Central memory CD8-positive, alpha-beta T cell (primary cell): ENCODE data around the gene TNFAIP8L3.
"Not testable (repeated sequence)": the region's sequence is repeated elsewhere in the genome, so short reads cannot be mapped to it uniquely, and the experiment has no call there.

Experiments used
- ATAC-seq: fragments of 150-1000 bp; cut with Tn5 transposase; replicated peaks from 2 replicates; pipeline ENCODE4 v1.10.0; 2022; ENCODE audit warnings: mild to moderate bottlenecking, moderate FRiP score, moderate number of reproducible peaks; ENCODE audit not compliant: poor library complexity, severe bottlenecking; ENCODE audit errors: extremely low read depth
- DNase-seq, 2 donors: peaks; one replicate each; pipeline ENCODE4 v3.0.0; 2021; ENCODE audit warnings: low spot score in 2 of 2
- H3K27ac Mint-ChIP-seq: one replicate; pipeline ENCODE4 v1.8.0; 2022; ENCODE audit warnings: low read depth, mild to moderate bottlenecking, moderate library complexity, mixed read lengths
- H3K27me3 Mint-ChIP-seq: one replicate; pipeline ENCODE4 v1.8.0; 2022; ENCODE audit warnings: mixed read lengths
- H3K36me3 Mint-ChIP-seq: one replicate; pipeline ENCODE4 v1.8.0; 2022; ENCODE audit warnings: mild to moderate bottlenecking, moderate library complexity, mixed read lengths; ENCODE audit not compliant: insufficient read depth
- H3K4me1 Mint-ChIP-seq: one replicate; pipeline ENCODE4 v1.8.0; 2022; ENCODE audit warnings: mixed read lengths
- H3K4me3 Mint-ChIP-seq: one replicate; pipeline ENCODE4 v1.8.0; 2022; ENCODE audit warnings: mild to moderate bottlenecking, moderate library complexity, mixed read lengths
- H3K9me3 Mint-ChIP-seq: one replicate; pipeline ENCODE4 v1.8.0; 2022; ENCODE audit warnings: mixed read lengths

TNFAIP8L3 gene

DNA sequence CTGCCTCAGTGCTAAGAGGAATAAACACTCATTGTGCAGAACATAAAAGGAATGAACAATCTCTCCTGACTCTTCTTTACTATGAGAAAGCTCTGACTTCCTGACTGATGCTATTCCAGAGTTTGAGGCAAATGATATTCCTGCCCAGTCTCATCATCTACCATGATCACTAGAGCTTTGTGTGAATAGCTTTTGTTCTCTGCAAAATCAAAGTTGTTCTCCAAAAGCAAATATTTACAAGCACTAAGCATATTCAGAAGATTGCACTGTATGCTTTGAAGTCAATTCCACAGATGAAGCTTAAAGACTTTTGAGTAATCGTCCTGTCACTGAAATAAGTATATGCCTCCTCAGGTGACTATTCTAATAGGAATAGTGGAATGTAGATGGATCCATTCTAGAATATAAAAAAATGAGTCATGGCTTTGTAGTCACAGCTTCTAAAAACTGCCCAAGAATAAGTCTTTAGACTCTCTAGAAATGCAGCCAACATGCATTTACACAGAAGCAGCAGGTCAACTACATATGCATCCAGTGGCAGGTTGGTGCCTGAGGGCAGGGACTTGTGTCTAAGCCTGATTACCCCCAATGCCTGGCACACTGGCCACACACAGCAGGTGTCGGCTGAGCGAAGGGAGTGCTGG is 34.6 kb downstream of the TNFAIP8L3 start:
- H3K4me3 Mint-ChIP-seq, result no peak overlapping the region
- ATAC-seq (no peak), DNase-seq (no peak)
- H3K27me3 Mint-ChIP-seq, result peaks cover 58% of the 10 kb centered on the region
- no peaks in the 10 kb centered on the region for H3K36me3 Mint-ChIP-seq
- no peak overlapping the region for H3K27ac Mint-ChIP-seq
- no peaks in the 10 kb centered on the region for H3K9me3 Mint-ChIP-seq
- H3K4me1 Mint-ChIP-seq, result no peaks in the 10 kb centered on the region

DNA sequence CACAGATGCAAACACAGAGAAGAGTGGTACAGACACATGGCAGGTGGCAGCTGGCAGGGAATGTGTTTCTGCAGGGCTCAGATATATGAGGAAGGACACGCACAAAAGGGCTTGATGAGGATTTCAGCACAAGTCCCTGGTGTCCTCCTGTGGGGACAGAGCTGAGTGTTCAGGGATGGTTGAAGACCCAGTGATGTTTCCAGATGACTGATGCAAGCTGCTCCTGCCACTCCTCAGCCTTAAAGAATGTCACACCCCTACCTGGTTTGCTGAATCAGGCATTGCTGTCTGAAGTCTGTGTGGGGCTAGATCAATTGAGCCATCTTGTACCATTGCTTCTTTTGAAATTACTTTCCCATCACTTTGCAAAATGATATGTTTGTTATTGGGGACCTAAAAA is 40.2 kb downstream of the TNFAIP8L3 start:
- ATAC-seq (no peak), DNase-seq (no peak)
- Mint-ChIP-seq H3K27me3 (peaks cover 39% of the 10 kb centered on the region), H3K4me1 (no peaks in the 10 kb centered on the region), H3K27ac (no peak overlapping the region), H3K36me3 (no peaks in the 10 kb centered on the region), H3K9me3 (no peaks in the 10 kb centered on the region), H3K4me3 (no peak overlapping the region)

DNA sequence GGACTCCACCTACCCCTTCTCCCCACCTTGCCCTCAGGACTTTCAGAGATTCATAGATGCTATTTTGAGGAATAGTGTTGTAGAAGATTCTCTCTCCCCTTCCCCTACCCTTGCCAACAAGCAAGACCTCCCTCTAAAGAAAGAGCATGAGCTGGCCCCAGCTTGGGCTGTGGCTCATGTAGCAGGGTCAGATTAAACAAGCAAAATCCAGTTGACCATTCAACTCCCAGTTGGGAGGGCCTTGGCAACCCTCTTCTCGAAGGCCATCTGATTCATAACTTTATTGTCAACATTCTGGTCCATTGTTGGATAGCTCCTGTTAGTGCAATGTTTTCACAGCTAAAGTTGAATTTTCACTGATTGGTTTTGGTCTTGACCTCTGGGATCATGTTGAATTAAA is 41.1 kb downstream of the TNFAIP8L3 start:
- H3K4me3 Mint-ChIP-seq, result no peak overlapping the region
- H3K36me3 Mint-ChIP-seq, result no peaks in the 10 kb centered on the region
- ATAC-seq (no peak), DNase-seq (no peak)
- H3K4me1 Mint-ChIP-seq, result no peaks in the 10 kb centered on the region
- peaks cover 47% of the 10 kb centered on the region for H3K27me3 Mint-ChIP-seq
- no peaks in the 10 kb centered on the region for H3K9me3 Mint-ChIP-seq
- H3K27ac Mint-ChIP-seq, result no peak overlapping the region

DNA sequence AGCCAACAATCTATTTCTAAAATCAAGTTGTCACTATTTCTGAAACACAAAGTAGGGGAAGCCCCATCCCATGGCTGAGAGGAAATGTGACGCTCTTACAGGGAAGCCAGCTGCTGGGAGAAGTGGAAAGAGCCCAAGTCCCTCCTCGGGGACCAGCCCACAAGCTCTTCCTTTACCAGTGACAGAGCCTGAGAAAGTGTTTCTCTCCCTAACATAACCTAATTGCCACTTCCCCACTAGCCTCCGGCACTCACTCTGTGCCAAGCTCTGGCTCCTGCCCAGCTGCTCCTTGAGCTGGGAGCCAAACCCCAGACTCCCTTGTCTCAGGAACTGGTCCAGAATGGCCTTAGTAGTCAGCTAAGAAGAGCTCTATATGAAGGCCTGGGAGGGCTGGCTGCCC is 42.9 kb downstream of the TNFAIP8L3 start:
- H3K4me1 Mint-ChIP-seq, result no peaks in the 10 kb centered on the region
- ATAC-seq (no peak), DNase-seq (no peak)
- no peaks in the 10 kb centered on the region for H3K9me3 Mint-ChIP-seq
- peaks cover 51% of the 10 kb centered on the region for H3K27me3 Mint-ChIP-seq
- no peak overlapping the region for H3K4me3 Mint-ChIP-seq
- H3K36me3 Mint-ChIP-seq, result no peaks in the 10 kb centered on the region
- no peak overlapping the region for H3K27ac Mint-ChIP-seq

DNA sequence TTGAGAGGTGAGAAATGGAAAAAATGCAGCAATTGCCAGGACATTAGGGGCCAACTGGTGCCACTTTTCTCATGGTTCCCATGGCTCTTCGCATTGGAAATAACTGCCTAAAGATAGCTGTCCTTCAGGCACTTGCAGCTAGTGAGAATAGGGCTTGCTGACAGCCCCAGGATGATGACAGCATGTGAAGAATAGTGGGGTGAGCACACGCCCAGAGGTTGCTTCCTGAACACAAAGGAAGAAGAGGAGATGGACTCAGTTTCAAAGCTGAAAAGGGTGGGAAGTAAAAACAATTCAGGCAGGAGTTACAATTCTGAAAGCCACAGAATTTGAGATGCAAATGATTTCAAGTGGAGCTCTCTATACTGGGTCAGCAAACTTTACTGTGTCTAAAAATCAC is 45.6 kb downstream of the TNFAIP8L3 start:
- Mint-ChIP-seq H3K27me3 (peaks cover 44% of the 10 kb centered on the region), H3K36me3 (no peaks in the 10 kb centered on the region), H3K9me3 (no peaks in the 10 kb centered on the region), H3K27ac (no peak overlapping the region), H3K4me1 (no peaks in the 10 kb centered on the region), H3K4me3 (no peak overlapping the region)
- DNase-seq (no peak), ATAC-seq (no peak)

DNA sequence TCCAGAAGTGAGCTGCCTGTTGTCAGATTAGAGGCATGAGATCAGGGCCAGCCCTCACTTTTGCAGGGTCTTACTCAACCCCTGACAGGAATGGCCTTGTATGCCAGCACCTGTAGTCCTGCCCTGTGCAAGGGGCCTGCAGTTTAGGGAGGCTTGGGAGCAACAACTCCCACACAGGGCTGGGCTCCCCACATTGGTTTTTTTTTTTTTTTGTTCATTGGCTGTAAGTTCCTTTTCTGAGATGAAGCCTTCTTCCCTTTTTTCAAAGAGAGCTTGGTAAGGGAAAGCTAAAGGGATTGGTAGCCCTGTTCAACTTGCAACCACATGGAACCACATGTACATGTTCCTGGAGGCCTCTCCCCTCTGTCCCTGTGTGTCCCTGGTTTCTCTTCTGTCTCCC is 46.4 kb downstream of the TNFAIP8L3 start:
- Mint-ChIP-seq H3K4me1 (no peaks in the 10 kb centered on the region), H3K36me3 (no peaks in the 10 kb centered on the region), H3K27ac (no peak overlapping the region), H3K9me3 (no peaks in the 10 kb centered on the region), H3K27me3 (peaks cover 44% of the 10 kb centered on the region), H3K4me3 (no peak overlapping the region)
- DNase-seq, result no peak
- ATAC-seq, result no peak

DNA sequence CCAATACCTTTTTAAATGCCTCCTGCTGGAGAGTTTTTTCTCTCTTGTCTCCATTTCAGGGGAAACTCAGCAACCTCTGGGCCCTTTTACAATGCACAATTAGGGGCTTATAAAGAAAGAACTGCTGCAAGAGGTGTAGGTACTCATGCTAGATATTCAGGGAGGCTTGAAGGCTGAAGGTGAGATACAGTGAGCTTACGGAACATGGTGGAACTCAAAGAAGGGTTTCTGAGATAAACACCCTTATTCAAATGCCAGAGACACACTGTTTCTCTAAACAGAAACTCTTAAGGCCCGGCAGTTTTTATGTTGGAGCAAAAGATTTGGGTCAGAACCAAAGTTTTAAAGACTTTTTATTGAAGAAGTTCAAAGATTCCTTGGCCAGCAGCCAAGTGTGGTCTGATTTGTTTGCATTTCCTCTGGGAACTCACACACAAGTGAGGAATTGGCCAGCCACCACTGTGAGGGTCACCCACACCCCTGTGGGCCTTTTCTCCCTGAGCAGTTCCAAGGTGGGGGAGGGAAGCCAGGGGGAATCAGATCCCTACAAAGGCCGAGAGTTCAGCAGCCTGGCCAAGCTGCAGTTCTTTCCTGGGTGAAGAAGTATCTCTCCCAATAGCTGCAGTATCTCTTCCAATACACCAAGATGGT is 47.8 kb downstream of the TNFAIP8L3 start:
- ATAC-seq (no peak), DNase-seq (no peak)
- no peak overlapping the region for H3K27ac Mint-ChIP-seq
- peaks cover 37% of the 10 kb centered on the region for H3K27me3 Mint-ChIP-seq
- H3K4me1 Mint-ChIP-seq, result no peaks in the 10 kb centered on the region
- H3K36me3 Mint-ChIP-seq, result no peaks in the 10 kb centered on the region
- no peak overlapping the region for H3K4me3 Mint-ChIP-seq
- no peaks in the 10 kb centered on the region for H3K9me3 Mint-ChIP-seq

DNA sequence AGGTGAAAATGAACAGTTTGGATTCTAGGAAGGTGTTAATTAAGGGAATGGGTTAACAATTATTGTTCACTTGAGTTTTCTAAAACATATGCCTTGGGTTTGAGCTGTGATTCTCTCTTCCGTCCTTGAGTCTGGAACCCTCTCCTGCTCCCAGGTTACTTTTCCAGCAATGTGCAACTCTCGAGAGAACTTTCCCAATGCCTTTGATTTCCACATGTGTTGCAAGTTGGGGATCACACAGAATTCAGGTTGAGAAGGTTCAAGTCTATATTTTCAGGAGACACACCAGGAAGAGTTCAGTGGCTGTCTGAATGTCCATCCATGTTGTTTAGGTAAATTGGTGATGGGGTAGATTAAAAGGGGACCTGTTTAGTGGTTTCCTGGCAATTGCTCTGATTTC is 48.7 kb downstream of the TNFAIP8L3 start:
- no peak for DNase-seq
- H3K27ac Mint-ChIP-seq, result no peak overlapping the region
- H3K9me3 Mint-ChIP-seq, result no peaks in the 10 kb centered on the region
- no peak overlapping the region for H3K4me3 Mint-ChIP-seq
- no peaks in the 10 kb centered on the region for H3K4me1 Mint-ChIP-seq
- H3K27me3 Mint-ChIP-seq, result peaks cover 28% of the 10 kb centered on the region
- H3K36me3 Mint-ChIP-seq, result no peaks in the 10 kb centered on the region
- ATAC-seq, result no peak

DNA sequence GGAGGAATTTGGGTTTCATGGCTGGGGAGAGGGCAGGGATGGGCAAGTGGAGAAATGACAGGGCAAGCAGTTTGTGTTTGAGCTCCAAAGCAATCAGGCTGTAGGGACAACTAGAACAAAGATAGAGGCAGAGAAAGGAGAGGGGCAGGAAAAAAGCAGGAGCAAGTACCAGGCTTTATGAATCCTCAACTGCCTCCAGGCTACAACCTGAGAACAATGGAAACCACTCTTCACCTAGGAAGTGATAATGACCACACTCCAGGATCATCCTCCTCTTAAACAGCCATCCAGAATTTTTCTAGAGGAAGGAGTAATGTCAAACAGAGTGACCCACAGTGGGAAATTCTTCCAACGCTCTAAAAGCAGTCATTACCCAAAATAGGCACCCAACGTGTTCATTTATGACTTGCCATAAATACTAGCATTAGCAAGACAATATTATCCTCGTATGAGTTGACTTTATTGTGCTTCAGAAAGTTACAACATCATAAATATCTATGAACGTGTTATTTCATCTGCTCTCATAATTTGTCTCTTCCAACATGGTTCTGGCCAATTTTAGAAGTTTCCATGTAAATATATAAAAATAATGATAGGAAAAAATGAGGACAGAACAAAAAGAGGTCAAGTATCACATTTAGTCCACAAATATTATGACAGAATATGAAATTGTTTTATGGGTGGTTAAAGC is 50.5 kb downstream of the TNFAIP8L3 start:
- Mint-ChIP-seq H3K27ac (no peak overlapping the region), H3K27me3 (peaks cover 19% of the 10 kb centered on the region), H3K4me1 (no peaks in the 10 kb centered on the region), H3K4me3 (no peak overlapping the region), H3K36me3 (no peaks in the 10 kb centered on the region), H3K9me3 (no peaks in the 10 kb centered on the region)
- ATAC-seq (no peak), DNase-seq (no peak)

DNA sequence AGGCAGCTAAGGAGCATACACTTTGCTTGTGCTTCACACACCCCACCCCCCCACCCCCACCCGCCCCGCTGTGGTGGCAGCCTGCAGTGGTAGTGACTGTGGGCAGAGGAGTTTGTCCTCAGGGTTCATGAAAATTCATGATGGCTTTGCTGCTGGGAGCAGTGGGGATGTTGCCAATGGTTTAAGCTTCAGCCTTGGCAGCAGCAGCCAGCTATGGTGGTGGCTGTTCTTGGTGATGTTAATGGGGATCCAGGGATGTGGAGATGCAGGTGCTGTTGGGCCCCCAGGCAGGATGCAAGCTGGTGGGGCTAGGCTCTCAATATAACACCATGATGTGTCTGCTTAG is 55.8 kb downstream of the TNFAIP8L3 start:
- ATAC-seq (no peak), DNase-seq (no peak)
- H3K36me3 Mint-ChIP-seq, result no peaks in the 10 kb centered on the region
- H3K9me3 Mint-ChIP-seq, result no peaks in the 10 kb centered on the region
- no peak overlapping the region for H3K4me3 Mint-ChIP-seq
- no peaks in the 10 kb centered on the region for H3K4me1 Mint-ChIP-seq
- no peaks in the 10 kb centered on the region for H3K27me3 Mint-ChIP-seq
- H3K27ac Mint-ChIP-seq, result no peak overlapping the region

DNA sequence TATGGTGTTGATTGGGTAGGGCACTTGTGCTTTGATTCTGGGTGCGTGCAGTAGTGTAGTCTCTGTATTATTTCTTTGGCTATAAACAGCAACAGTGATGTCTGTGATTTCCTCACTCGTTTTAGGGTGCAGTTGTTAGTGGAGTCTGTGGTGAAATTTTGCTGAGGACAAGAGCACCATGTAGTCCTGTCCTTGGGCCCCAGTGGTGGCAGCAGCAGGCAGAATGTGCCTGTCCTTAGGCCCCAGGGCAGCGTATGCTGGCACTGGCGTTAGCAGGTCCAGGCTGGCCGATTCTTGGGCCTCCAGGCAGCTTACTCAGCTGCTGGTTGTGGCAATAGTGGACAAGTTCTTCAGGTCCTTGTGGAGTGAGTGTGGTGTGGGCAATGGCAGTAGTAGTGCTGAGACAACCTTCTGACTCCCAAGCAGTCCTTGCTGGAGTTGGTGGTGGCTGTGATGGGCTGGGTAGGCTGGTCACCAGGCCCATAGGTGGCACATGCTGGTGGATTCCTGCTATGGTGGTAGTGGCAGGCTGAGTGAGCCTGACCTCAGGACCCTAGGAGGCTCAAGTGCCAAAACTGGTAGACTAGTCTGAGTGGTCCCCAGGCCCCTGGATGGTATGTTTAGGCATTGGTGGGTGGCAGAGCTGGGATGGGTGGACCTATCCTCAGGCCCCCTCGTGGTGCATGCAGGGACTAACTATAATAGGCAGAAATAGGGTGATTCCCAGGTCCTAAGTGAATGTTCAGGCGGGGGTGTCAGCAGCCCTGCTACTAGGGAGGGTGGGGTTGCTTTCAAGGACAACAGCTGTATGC is 56.3 kb downstream of the TNFAIP8L3 start:
- no peak overlapping the region for H3K27ac Mint-ChIP-seq
- DNase-seq (no peak), ATAC-seq (no peak)
- no peaks in the 10 kb centered on the region for H3K9me3 Mint-ChIP-seq
- H3K27me3 Mint-ChIP-seq, result no peaks in the 10 kb centered on the region
- H3K4me1 Mint-ChIP-seq, result no peaks in the 10 kb centered on the region
- H3K36me3 Mint-ChIP-seq, result no peaks in the 10 kb centered on the region
- H3K4me3 Mint-ChIP-seq, result no peak overlapping the region

DNA sequence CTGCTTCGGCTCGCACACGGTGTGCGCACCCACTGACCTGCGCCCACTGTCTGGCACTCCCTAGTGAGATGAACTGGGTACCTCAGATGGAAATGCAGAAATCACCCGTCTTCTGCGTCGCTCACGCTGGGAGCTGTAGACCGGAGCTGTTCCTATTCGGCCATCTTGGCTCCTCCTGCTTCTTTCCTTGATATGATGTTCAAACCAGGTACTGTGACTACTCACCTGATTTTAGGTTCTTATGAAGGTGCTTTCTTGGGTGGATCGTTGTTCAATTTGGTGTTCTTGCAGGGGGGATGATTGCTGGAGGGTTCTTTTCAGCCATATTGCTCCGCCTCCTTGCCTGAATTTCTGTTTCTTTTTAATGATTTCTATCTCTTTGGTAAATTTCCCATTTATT is 57.2 kb downstream of the TNFAIP8L3 start:
- not testable (repeated sequence) for H3K36me3 Mint-ChIP-seq, ATAC-seq, H3K27ac Mint-ChIP-seq

More for the DNA sequence above, 57.2 kb downstream of the TNFAIP8L3 start:
- not testable (repeated sequence) for DNase-seq, H3K4me1 Mint-ChIP-seq, H3K4me3 Mint-ChIP-seq, H3K9me3 Mint-ChIP-seq, H3K27me3 Mint-ChIP-seq
